Prostate gland (tissue), 2 donors: ENCODE results near the gene LBR. TPM values are rescaled to one million over a fixed set of nuclear protein-coding genes. Genes with fewer than 3 reads are reported as not detected.

Experiments used
- DNase-seq: peaks from one replicate; pipeline ENCODE4 v3.0.0-alpha.2; 2019; ENCODE audit warnings: low spot score
- H3K27ac ChIP-seq, 2 donors: fragments of 200-600 bp; sonication (generic); 2 replicates each; pipeline ENCODE4 v1.5.1; 2017 to 2019
- H3K27me3 ChIP-seq: fragments of 200-600 bp; sonication (generic); replicated peaks from 2 replicates; pipeline ENCODE4 v1.5.1; 2019; ENCODE audit not compliant: insufficient read depth
- H3K36me3 ChIP-seq, 2 donors: fragments of 200-600 bp; sonication (generic); 1 replicate in 1 of 2; 2 replicates in 1 of 2; pipeline versions ENCODE4 v1.5.1 to v1.8.1; 2017 to 2019
- H3K4me1 ChIP-seq: fragments of 200-600 bp; sonication (generic); replicated peaks from 2 replicates; pipeline ENCODE4 v1.5.1; 2019
- H3K4me3 ChIP-seq, 2 donors: fragments of 200-600 bp; sonication (generic); 2 replicates each; pipeline ENCODE4 v1.5.1; 2017 to 2019
- H3K9me3 ChIP-seq: fragments of 200-600 bp; sonication (generic); 2 replicates; pipeline ENCODE4 v1.5.1; 2017
- POLR2A ChIP-seq: fragments of 450-650 bp; IDR thresholded peaks from one replicate; pipeline ENCODE4 v1.6.1; 2016; ENCODE audit warnings: antibody characterized with exemption, mild to moderate bottlenecking
- POLR2AphosphoS5 ChIP-seq: sonication (generic); formaldehyde crosslinking; IDR thresholded peaks from one replicate; pipeline ENCODE4 v1.6.1; 2017; ENCODE audit warnings: antibody characterized with exemption
- WGBS: methylation state at CpG from one replicate; pipeline ENCODE4 v1.1.5; 2018; 5-methylcytosine and 5-hydroxymethylcytosine counted together
- intact Hi-C: fragments of 100-400 bp; cut with DNase I; formaldehyde crosslinking; loops from one replicate; pipeline ENCODE4 v1.14.2; 2022
- total RNA-seq, 2 donors: library from RNA; depleted of rRNA; stranded (reverse); fragments of >200 nt; gene quantifications; one replicate each; pipeline ENCODE4 v1.1.0, GENCODE V29; 2016
- TF ChIP-seq, protein P1 (sequence below), 4 experiments: fragments of 200-600 bp in 2 of 4; fragments of 450-650 bp in 2 of 4; sonication (generic) in 2 of 4; IDR thresholded peaks; 1 replicate in 3 of 4; 2 replicates in 1 of 4; pipeline ENCODE4 v1.5.1; 2016 to 2019; ENCODE audit warnings: antibody characterized with exemption in 4 of 4, mild to moderate bottlenecking in 2 of 4, moderate library complexity in 2 of 4

The LBR gene
- total RNA-seq, 2 donors from 2014 or later = 28.7 to 36.4 TPM

DNA sequence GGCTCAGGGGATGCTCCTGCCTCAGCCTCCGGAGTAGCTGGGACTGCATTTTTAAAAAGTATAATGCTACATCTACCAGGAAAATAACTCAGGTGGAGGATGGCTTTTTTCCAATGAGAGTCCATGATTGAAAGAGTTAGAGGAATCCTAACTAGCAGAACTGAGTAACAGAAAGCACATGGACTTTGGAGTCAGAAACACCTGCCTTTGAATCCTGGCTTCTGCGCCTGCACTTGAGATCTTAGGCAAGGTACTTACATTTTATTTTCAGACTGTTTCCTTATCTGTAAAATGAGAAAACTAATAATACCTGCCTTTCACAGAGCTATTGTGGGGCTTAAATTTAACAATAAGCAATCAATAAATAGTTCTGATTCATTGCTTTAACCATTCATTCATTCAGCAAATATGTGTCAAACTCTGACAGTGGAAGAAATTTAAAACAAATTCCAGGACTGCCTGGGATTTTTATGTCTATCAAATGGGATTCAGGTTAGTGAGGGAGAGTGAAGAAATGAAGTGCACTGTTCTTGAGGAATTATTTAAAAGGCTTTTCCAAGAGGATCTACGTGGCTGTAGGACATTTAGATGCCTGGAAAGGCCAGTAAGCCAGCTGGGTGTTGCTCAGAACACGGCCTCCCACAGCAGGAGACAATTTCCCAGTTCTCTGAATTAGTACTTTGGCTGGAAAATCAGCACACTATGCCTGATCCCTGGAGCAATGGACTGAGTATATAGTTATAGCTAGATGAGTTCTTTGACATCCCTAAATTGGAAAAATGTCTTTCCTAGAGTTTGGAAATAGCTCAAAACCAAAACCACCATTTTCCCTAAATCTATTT, 12.8 kb upstream of the LBR start:
- H3K4me3 ChIP-seq = no peak overlapping the region
- no peaks in the 10 kb centered on the region for H3K36me3 ChIP-seq
- DNase-seq = no peak
- no peak for TF ChIP-seq POLR2AphosphoS5
- TF ChIP-seq POLR2A = no peak
- TF ChIP-seq, protein P1, sequence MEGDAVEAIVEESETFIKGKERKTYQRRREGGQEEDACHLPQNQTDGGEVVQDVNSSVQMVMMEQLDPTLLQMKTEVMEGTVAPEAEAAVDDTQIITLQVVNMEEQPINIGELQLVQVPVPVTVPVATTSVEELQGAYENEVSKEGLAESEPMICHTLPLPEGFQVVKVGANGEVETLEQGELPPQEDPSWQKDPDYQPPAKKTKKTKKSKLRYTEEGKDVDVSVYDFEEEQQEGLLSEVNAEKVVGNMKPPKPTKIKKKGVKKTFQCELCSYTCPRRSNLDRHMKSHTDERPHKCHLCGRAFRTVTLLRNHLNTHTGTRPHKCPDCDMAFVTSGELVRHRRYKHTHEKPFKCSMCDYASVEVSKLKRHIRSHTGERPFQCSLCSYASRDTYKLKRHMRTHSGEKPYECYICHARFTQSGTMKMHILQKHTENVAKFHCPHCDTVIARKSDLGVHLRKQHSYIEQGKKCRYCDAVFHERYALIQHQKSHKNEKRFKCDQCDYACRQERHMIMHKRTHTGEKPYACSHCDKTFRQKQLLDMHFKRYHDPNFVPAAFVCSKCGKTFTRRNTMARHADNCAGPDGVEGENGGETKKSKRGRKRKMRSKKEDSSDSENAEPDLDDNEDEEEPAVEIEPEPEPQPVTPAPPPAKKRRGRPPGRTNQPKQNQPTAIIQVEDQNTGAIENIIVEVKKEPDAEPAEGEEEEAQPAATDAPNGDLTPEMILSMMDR (IDR thresholded peaks at IDR 0.05) = no peak
- H3K27me3 ChIP-seq = no peaks in the 10 kb centered on the region
- peak overlapping the region in 1 of 2 donors; percentile 16 for H3K27ac ChIP-seq
- intact Hi-C loops = loop anchor here (10.0 kb wide), 1 partner anchor 936 kb away; no protein-coding TSS in a partner anchor
- H3K4me1 ChIP-seq = no peaks in the 10 kb centered on the region
- 90% methylated on average over 4 of the region's 4 CpGs for WGBS
- no peaks in the 10 kb centered on the region for H3K9me3 ChIP-seq

DNA sequence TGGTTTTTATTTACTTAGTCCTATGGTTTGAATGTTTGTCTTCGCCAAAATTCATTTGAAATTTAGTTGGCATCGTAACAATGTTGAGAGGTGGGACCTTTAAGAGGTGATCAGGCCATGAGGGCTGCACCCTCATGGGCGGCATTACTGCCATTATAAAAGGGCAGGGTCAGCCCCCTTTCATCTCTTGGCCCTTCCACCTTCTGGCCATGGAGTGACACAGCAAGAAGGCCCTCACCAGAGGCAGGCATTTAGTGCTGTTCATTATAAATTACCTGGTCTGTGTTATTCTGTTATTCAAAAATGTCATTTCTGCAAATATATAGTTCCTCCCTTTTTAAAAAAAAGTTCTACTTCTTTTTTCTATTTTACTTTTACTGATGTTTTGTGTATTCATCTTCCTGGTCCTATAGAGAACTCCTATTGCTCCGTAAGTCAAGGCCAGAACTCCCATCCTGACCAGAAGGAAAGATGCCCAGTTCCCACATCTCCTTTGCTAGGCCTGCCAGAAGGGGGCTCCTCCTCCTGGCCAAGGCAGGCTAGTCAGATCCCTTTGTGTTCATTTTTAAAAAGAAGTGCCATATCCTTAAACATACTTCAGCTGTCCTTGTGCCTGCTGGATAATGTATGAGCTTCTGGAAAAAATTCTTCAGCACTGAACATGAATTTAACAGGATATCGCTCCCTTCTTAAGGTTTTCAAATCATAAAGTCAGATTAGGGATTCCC, 10.0 kb upstream of the LBR start:
- no peaks in the 10 kb centered on the region for H3K36me3 ChIP-seq
- H3K4me1 ChIP-seq = no peaks in the 10 kb centered on the region
- TF ChIP-seq, protein P1 (IDR thresholded peaks at IDR 0.05) = peak in 1 of 4 experiments; percentile 26
- no peak for TF ChIP-seq POLR2AphosphoS5
- H3K27ac ChIP-seq = no peak overlapping the region
- no peaks in the 10 kb centered on the region for H3K9me3 ChIP-seq
- H3K27me3 ChIP-seq = no peaks in the 10 kb centered on the region
- intact Hi-C loops = no loop called here
- WGBS = 86% methylated on average over 5 of the region's 5 CpGs
- H3K4me3 ChIP-seq = no peak overlapping the region
- no peak for DNase-seq

DNA sequence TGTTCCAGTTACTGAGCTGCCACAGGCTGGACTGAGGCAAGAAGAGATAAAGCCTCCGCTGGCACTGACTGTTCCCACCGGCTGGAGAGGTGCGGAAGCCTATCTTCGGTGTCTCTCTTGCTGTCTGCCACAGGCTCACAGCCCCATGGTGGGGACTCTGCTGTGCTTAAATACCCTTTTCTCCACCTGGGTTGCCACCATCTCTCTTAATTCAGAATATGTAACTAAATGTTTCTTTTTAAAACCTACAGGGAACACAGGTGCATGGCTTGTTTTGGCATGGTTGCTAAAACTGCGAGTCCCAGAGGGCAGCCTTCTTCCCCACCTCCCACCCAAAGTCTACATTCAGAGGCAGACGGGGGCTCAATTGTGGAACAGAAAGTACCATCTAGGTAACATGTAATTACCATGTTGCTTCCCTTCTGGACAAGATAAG, 8.1 kb upstream of the LBR start:
- no peaks in the 10 kb centered on the region for H3K9me3 ChIP-seq
- H3K4me1 ChIP-seq = no peaks in the 10 kb centered on the region
- TF ChIP-seq, protein P1 (IDR thresholded peaks at IDR 0.05) = no peak
- TF ChIP-seq POLR2AphosphoS5 (no peak), POLR2A (no peak)
- WGBS = 72% methylated on average over 6 of the region's 6 CpGs
- H3K27me3 ChIP-seq = no peaks in the 10 kb centered on the region
- DNase-seq = no peak
- intact Hi-C loops = no loop called here
- H3K27ac ChIP-seq = no peak overlapping the region
- H3K4me3 ChIP-seq = no peak overlapping the region
- H3K36me3 ChIP-seq = no peaks in the 10 kb centered on the region

DNA sequence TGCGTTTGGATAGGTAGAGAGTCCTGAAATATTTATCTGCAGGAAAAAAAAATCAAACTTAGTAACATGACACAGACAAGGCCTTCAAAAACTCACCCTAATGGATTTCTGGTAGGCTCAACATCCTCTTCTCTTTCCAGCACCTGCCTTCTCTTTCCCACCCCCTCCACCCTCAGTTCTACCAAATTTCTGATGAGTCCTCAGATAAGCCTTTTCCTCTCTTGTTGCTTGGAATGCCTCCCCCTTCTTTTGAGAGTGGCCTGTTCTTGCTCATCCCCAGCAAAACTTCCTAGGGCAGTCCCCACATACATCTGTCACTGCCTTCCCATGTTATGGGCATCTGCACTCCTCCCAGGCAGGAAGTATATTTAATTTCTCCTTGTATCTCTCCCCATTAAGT, 7.6 kb upstream of the LBR start:
- intact Hi-C loops = no loop called here
- Histone ChIP-seq H3K36me3 (no peaks in the 10 kb centered on the region), H3K27ac (no peak overlapping the region), H3K27me3 (no peaks in the 10 kb centered on the region), H3K4me3 (no peak overlapping the region), H3K4me1 (no peaks in the 10 kb centered on the region), H3K9me3 (no peaks in the 10 kb centered on the region)
- DNase-seq = no peak
- TF ChIP-seq POLR2A (no peak), POLR2AphosphoS5 (no peak)
- TF ChIP-seq, protein P1 (IDR thresholded peaks at IDR 0.05) = no peak
- 96% methylated on average over 1 of the region's 1 CpG for WGBS
